HEK293T (cell line): ENCODE results near the gene IER5.

Experiments
- CTCF ChIA-PET: fragments of 350-600 bp; formaldehyde crosslinking; extraction: SDS; loops from one replicate; lab custom pipeline; 2021; ENCODE audit warnings: antibody characterized with exemption, inconsistent platforms; lab: Yijun Ruan, JAX
- POLR2A ChIA-PET: fragments of 350-600 bp; formaldehyde crosslinking; extraction: SDS; loops from one replicate; lab custom pipeline; 2020; ENCODE audit warnings: antibody characterized with exemption, inconsistent platforms; lab: Yijun Ruan, JAX
- DNase-seq: peaks from one replicate; pipeline ENCODE4 v3.0.0; 2012; ENCODE audit warnings: mixed read lengths; ENCODE audit errors: extremely low spot score
- ARNT ChIP-seq: fragments of 450-650 bp; IDR thresholded peaks from 2 replicates; pipeline ENCODE4 v1.6.1; 2017; ENCODE audit warnings: mild to moderate bottlenecking
- BHLHE40 ChIP-seq: fragments of 450-650 bp; IDR thresholded peaks from 2 replicates; pipeline ENCODE4 v1.6.1; 2016; ENCODE audit warnings: mild to moderate bottlenecking, moderate library complexity, borderline replicate concordance
- CTBP1 ChIP-seq: fragments of 450-650 bp; IDR thresholded peaks from 2 replicates; pipeline ENCODE4 v1.6.1; 2016; ENCODE audit warnings: borderline replicate concordance
- ELF4 ChIP-seq: fragments of 450-650 bp; IDR thresholded peaks from 2 replicates; pipeline ENCODE4 v1.6.1; 2017; ENCODE audit warnings: antibody characterized with exemption
- FOXA1 ChIP-seq: fragments of 450-650 bp; IDR thresholded peaks from 2 replicates; pipeline ENCODE4 v1.6.1; 2016; ENCODE audit warnings: mild to moderate bottlenecking
- FOXK2 ChIP-seq: fragments of 450-650 bp; IDR thresholded peaks from 2 replicates; pipeline ENCODE4 v1.6.1; 2016; ENCODE audit warnings: mild to moderate bottlenecking
- FOXM1 ChIP-seq: fragments of 450-650 bp; IDR thresholded peaks from 2 replicates; pipeline ENCODE4 v1.6.1; 2017; ENCODE audit warnings: mild to moderate bottlenecking, borderline replicate concordance
- HDGF ChIP-seq: fragments of 450-650 bp; IDR thresholded peaks from 2 replicates; pipeline ENCODE4 v1.6.1; 2017; ENCODE audit warnings: antibody characterized with exemption, borderline replicate concordance
- L3MBTL2 ChIP-seq: fragments of 450-650 bp; conservative IDR thresholded peaks from 2 replicates; pipeline ENCODE4 v1.6.1; 2016; ENCODE audit warnings: mild to moderate bottlenecking
- LEF1 ChIP-seq: fragments of 450-650 bp; IDR thresholded peaks from 2 replicates; pipeline ENCODE4 v1.6.1; 2017; ENCODE audit warnings: mild to moderate bottlenecking, borderline replicate concordance
- NFRKB ChIP-seq: fragments of 450-650 bp; IDR thresholded peaks from 2 replicates; pipeline ENCODE4 v1.6.1; 2016; ENCODE audit warnings: mild to moderate bottlenecking, moderate library complexity
- SP1 ChIP-seq: fragments of 450-650 bp; IDR thresholded peaks from 2 replicates; pipeline ENCODE4 v1.6.1; 2017
- SUZ12 ChIP-seq: fragments of 450-650 bp; IDR thresholded peaks from 2 replicates; pipeline ENCODE4 v1.6.1; 2016; ENCODE audit warnings: mild to moderate bottlenecking
- TARDBP ChIP-seq: fragments of 450-650 bp; IDR thresholded peaks from 2 replicates; pipeline ENCODE4 v1.6.1; 2016
- ZNF384 ChIP-seq: fragments of 450-650 bp; IDR thresholded peaks from 2 replicates; pipeline ENCODE4 v1.6.1; 2016
- TF ChIP-seq, protein P1 (sequence below): fragments of 450-650 bp; IDR thresholded peaks from 2 replicates; pipeline ENCODE4 v1.6.1; 2016

IER5 gene

GRCh38 chr1:181117648-181118449 is 29.3 kb downstream of the IER5 start:
- ChIA-PET POLR2A (interaction anchor here (1.0 to 5.9 kb wide), 8 partner anchors 11 to 96 kb away, joined by 3 to 33 read pairs (median 6); no protein-coding TSS in a partner anchor), CTCF (no interaction called here)
- TF ChIP-seq FOXM1 = no peak
- DNase-seq = no peak

DNA sequence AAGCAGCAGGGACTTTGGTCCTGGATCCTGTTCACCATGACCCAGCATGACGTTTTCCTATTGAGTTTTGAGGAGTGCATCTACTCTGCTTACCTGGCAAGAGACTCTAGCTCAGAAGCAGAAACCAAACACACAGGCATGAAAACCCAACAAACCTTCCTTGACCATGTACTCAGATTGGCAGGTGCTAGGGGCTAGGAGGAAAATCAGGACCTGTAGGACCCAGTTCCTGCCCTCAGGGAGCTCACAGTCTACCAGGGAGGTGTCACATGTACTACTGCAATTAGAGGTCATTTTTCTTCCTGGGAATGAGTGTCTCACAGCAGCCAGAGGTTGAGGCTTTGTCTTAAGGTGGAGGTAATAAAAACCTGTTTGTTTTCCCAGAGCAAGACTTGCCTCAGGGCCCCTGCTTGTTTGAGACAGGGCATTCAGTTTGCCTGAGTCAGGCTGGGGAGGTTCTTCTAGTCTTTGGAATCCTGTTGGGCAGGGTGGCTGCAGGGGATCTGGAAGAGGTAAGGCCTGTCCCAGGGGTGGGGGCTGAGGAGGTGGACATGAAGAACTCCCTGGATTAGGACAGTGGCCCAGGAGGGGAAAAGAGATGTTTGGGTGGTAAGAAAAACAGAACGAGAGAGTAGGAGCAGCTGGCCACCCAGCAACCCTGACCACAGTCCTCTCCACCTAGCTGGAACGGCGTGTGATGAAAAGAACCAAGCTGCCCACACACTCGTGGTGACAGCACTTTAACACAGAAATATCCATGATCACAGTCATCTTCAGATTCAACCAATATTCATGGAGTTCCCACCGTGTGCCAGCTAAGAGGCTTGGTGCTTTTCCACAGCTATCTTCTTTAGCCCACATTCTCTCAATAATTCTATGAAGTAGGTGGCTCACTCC is 30.8 kb downstream of the IER5 start:
- CTCF ChIA-PET = interaction anchor here (0.7 to 1.2 kb wide), 3 partner anchors 15 to 23 kb away, joined by 3 read pairs; no protein-coding TSS in a partner anchor
- DNase-seq = no peak
- TF ChIP-seq, protein P1, sequence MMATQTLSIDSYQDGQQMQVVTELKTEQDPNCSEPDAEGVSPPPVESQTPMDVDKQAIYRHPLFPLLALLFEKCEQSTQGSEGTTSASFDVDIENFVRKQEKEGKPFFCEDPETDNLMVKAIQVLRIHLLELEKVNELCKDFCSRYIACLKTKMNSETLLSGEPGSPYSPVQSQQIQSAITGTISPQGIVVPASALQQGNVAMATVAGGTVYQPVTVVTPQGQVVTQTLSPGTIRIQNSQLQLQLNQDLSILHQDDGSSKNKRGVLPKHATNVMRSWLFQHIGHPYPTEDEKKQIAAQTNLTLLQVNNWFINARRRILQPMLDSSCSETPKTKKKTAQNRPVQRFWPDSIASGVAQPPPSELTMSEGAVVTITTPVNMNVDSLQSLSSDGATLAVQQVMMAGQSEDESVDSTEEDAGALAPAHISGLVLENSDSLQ = no peak
- TF ChIP-seq TARDBP (no peak), FOXA1 (no peak), NFRKB (no peak), HDGF (no peak), SP1 (no peak), ZNF384 (no peak), ARNT (no peak), ELF4 (no peak), SUZ12 (no peak), FOXM1 (no peak), LEF1 (no peak), FOXK2 (no peak), CTBP1 (no peak), L3MBTL2 (no peak), BHLHE40 (no peak)
- POLR2A ChIA-PET = interaction anchor here (5.9 kb wide), 1 partner anchor 15 kb away, joined by 33 read pairs; no protein-coding TSS in a partner anchor

DNA sequence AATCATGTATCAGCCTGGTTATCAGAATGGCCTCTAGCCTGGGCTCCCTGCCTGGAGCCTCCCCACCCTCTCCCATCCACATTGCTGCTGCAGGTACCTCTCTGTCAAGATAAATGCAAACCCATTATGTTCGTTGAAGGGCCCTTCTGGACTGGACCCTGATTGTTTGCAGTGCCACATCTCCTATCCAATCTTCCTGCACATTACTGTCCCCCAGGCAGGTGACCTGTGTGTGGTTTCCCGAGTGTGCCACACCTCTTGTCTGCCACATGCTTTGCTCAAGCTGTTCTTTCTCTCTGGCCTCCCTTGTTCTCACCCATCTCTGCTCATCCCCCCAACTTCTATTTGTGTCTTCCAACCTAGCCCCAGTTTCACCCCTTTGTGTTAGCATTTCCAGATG is 32.4 kb downstream of the IER5 start:
- no peak for DNase-seq
- CTCF ChIA-PET = no interaction called here
- TF ChIP-seq ARNT (no peak), FOXM1 (no peak), SUZ12 (no peak)
- POLR2A ChIA-PET = no interaction called here

DNA sequence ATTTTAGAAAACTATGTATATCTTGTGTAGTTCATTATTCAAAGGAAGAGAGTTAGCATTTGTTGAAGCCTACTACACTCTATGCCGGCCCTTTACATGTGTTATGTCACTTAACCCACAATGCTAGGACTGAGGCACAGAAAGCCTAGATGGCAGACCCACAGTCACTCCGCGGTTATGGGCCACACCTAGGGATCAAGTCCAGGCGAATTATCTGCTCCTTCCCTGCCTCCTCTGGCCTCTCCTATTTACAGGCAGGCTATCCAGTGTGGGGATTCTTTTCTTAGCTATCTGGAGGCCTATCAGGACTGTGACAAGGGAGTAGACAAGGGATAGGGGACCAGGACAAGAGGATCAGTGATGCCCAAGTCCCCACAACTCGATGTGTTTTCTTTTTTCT is 33.0 kb downstream of the IER5 start:
- ChIA-PET CTCF (no interaction called here), POLR2A (no interaction called here)
- DNase-seq = no peak
- TF ChIP-seq SUZ12 (no peak), ZNF384 (no peak), L3MBTL2 (no peak)

DNA sequence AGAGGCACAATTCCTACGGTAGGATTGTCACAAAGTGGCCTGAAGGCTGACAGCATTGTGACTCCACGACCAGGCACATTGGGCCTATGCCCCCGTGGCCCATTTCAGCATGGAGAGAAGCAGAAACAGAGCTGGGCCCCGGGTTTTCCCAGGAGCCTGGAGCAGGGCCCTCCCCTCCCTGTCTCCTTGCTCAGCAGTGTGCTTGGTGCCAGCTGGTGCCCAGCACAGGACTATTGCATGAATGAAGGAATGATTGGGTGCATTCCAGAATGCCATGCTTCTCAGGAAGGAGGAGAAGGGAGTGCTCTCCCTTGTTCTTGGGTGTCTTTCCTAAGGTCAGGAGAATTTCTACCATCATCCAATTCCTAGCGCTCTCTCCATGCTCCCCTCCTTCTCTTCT is 33.7 kb downstream of the IER5 start:
- TF ChIP-seq FOXK2 (no peak), BHLHE40 (no peak), SP1 (no peak), LEF1 (no peak), SUZ12 (no peak), L3MBTL2 (no peak), CTBP1 (no peak), HDGF (no peak), ARNT (no peak), NFRKB (no peak), ELF4 (no peak)
- TF ChIP-seq, protein P1 = no peak
- POLR2A ChIA-PET = interaction anchor here (0.8 to 1.3 kb wide), 2 partner anchors 19 to 32 kb away, joined by 3 to 5 read pairs; no protein-coding TSS in a partner anchor
- no peak for DNase-seq
- CTCF ChIA-PET = no interaction called here

GRCh38 chr1:181123173-181123572 is 34.7 kb downstream of the IER5 start:
- ChIA-PET CTCF (interaction anchor here (0.6 kb wide), 1 partner anchor 640 kb away, joined by 3 read pairs; no protein-coding TSS in a partner anchor), POLR2A (interaction anchor here (0.8 to 1.3 kb wide), 2 partner anchors 20 to 33 kb away, joined by 3 to 5 read pairs; no protein-coding TSS in a partner anchor)
- TF ChIP-seq SUZ12 (no peak), NFRKB (no peak), ELF4 (no peak)
- DNase-seq = no peak

- POLR2A ChIA-PET = interaction anchor here (1.1 kb wide), 1 partner anchor 19 kb away, joined by 3 read pairs; no protein-coding TSS in a partner anchor
- CTCF ChIA-PET = no interaction called here
- no peak for TF ChIP-seq ELF4
- TF ChIP-seq SP1 = no peak
- TF ChIP-seq SUZ12 = no peak
- no peak for TF ChIP-seq ARNT
- no peak for TF ChIP-seq TARDBP
- TF ChIP-seq HDGF = no peak
- DNase-seq = no peak
Observed at GRCh38 chr1:181124291-181124751, 35.8 kb downstream of the IER5 start.
